Measurements from ENCODE around the gene EHD3.

The EHD3 gene

DNA sequence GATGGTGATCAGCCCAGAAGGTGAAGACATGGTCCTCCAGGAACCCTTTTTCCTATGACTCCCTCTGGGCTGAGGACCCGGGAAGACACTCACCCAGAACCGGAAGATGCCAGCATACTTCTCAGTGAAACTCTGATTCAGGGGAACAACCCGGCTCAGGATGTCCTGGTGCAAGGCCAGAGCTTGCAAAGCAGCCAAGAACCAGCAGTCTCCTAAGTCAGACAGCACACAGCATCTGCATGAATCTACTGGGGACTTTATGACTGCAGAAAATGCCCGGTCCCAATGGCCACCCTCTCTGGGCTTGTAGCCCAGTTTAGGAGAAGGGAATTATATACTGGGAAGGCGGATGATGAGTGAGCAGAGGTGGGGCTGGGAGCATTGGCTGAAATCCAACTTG is 31.9 kb upstream of the EHD3 start:
- TF ChIP-seq TARDBP (IDR thresholded peaks at IDR 0.05) (no peak), SP1 (IDR thresholded peaks at IDR 0.05) (no peak), FOXK2 (IDR thresholded peaks at IDR 0.05) (no peak), BHLHE40 (IDR thresholded peaks at IDR 0.05; ENCODE audit: borderline replicate concordance) (no peak), PKNOX1 (IDR thresholded peaks at IDR 0.05) (no peak), FOXM1 (IDR thresholded peaks at IDR 0.05; ENCODE audit: borderline replicate concordance) (no peak), NFRKB (IDR thresholded peaks at IDR 0.05) (no peak), ZNF384 (IDR thresholded peaks at IDR 0.05) (no peak)
- ChIA-PET CTCF (no interaction called here), POLR2A (no interaction called here)
- DNase-seq (ENCODE audit: extremely low spot score): no peak

DNA sequence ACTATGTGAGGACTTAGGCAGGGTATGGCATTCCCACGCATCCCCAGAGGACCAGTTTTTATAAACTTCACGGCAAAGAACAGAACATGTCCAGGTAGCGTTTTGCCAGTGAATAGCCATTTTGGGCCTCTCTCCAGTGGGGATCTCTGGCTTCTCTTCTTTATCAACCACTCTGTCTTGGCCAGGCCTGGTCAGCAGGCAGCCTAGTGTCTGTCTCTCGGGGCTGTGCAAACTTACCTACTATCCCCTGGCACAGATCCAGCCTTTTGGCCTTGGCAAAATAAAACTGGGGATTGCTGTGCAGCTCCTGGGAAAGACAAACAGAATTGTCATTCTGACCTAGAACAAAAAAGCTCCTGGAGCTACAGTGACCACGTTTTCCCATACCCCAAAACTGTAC is 31.1 kb upstream of the EHD3 start:
- ChIA-PET POLR2A (no interaction called here), CTCF (no interaction called here)
- TF ChIP-seq PKNOX1 (IDR thresholded peaks at IDR 0.05) (no peak), ZNF384 (IDR thresholded peaks at IDR 0.05) (no peak), FOXK2 (IDR thresholded peaks at IDR 0.05) (no peak), SP1 (IDR thresholded peaks at IDR 0.05) (no peak), ARNT (IDR thresholded peaks at IDR 0.05) (no peak), BHLHE40 (IDR thresholded peaks at IDR 0.05; ENCODE audit: borderline replicate concordance) (no peak), L3MBTL2 (conservative IDR thresholded peaks at IDR 0.05) (no peak), NFRKB (IDR thresholded peaks at IDR 0.05) (no peak), FOXA1 (IDR thresholded peaks at IDR 0.05) (no peak), FOXM1 (IDR thresholded peaks at IDR 0.05; ENCODE audit: borderline replicate concordance) (no peak), HDGF (IDR thresholded peaks at IDR 0.05; ENCODE audit: borderline replicate concordance) (no peak), ELF4 (IDR thresholded peaks at IDR 0.05) (no peak), TARDBP (IDR thresholded peaks at IDR 0.05) (no peak), CTBP1 (IDR thresholded peaks at IDR 0.05; ENCODE audit: borderline replicate concordance) (no peak), LEF1 (IDR thresholded peaks at IDR 0.05; ENCODE audit: borderline replicate concordance) (no peak), SUZ12 (IDR thresholded peaks at IDR 0.05) (no peak)
- DNase-seq (ENCODE audit: extremely low spot score): no peak

DNA sequence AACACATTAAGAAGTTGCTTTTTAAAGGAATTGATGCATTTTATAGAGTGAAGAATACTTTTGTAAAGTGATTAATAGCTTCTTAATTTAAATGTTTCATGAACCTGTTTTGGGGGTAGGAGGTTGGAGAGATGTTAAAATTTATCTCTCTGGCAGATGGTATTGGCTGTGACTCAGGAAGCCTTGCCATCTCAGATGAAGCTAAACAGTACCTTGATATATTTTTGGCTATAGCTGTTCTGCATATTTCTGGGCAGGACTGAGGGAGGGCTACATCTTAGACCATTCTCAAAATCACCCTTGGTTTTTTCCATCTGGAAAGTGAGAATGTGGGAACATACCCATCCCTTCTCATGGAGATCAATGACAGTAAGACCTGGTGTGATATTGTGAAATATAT is 30.0 kb upstream of the EHD3 start:
- ChIA-PET POLR2A (no interaction called here), CTCF (no interaction called here)
- TF ChIP-seq FOXK2 (IDR thresholded peaks at IDR 0.05): no peak
- no peak for TF ChIP-seq FOXA1 (IDR thresholded peaks at IDR 0.05)
- no peak for TF ChIP-seq TARDBP (IDR thresholded peaks at IDR 0.05)
- TF ChIP-seq LEF1 (IDR thresholded peaks at IDR 0.05; ENCODE audit: borderline replicate concordance): no peak
- TF ChIP-seq BHLHE40 (IDR thresholded peaks at IDR 0.05; ENCODE audit: borderline replicate concordance): no peak
- no peak for TF ChIP-seq PKNOX1 (IDR thresholded peaks at IDR 0.05)
- no peak for TF ChIP-seq ARNT (IDR thresholded peaks at IDR 0.05)
- no peak for TF ChIP-seq ZNF384 (IDR thresholded peaks at IDR 0.05)
- TF ChIP-seq NFRKB (IDR thresholded peaks at IDR 0.05): no peak
- no peak for TF ChIP-seq SP1 (IDR thresholded peaks at IDR 0.05)
- TF ChIP-seq SUZ12 (IDR thresholded peaks at IDR 0.05): no peak
- DNase-seq (ENCODE audit: extremely low spot score): no peak

- no peak for DNase-seq (ENCODE audit: extremely low spot score)
- no peak for TF ChIP-seq ARNT (IDR thresholded peaks at IDR 0.05)
- no peak for TF ChIP-seq L3MBTL2 (conservative IDR thresholded peaks at IDR 0.05)
- no peak for TF ChIP-seq LEF1 (IDR thresholded peaks at IDR 0.05; ENCODE audit: borderline replicate concordance)
- TF ChIP-seq HDGF (IDR thresholded peaks at IDR 0.05; ENCODE audit: borderline replicate concordance): no peak
- no peak for TF ChIP-seq PKNOX1 (IDR thresholded peaks at IDR 0.05)
- no peak for TF ChIP-seq FOXA1 (IDR thresholded peaks at IDR 0.05)
- TF ChIP-seq BHLHE40 (IDR thresholded peaks at IDR 0.05; ENCODE audit: borderline replicate concordance): no peak
- no peak for TF ChIP-seq TARDBP (IDR thresholded peaks at IDR 0.05)
- TF ChIP-seq NFRKB (IDR thresholded peaks at IDR 0.05): no peak
- no peak for TF ChIP-seq FOXM1 (IDR thresholded peaks at IDR 0.05; ENCODE audit: borderline replicate concordance)
- TF ChIP-seq FOXK2 (IDR thresholded peaks at IDR 0.05): no peak
- TF ChIP-seq ZNF384 (IDR thresholded peaks at IDR 0.05): no peak
- CTCF ChIA-PET: no interaction called here
- POLR2A ChIA-PET: no interaction called here
Measured at GRCh38 chr2:31204783-31205182, 29.2 kb upstream of the EHD3 start.

- TF ChIP-seq CTBP1 (IDR thresholded peaks at IDR 0.05; ENCODE audit: borderline replicate concordance) (no peak), SP1 (IDR thresholded peaks at IDR 0.05) (no peak), LEF1 (IDR thresholded peaks at IDR 0.05; ENCODE audit: borderline replicate concordance) (no peak), HDGF (IDR thresholded peaks at IDR 0.05; ENCODE audit: borderline replicate concordance) (no peak)
- POLR2A ChIA-PET: no interaction called here
- CTCF ChIA-PET: no interaction called here
- no peak for DNase-seq (ENCODE audit: extremely low spot score)
Measured at GRCh38 chr2:31205186-31205585, 28.8 kb upstream of the EHD3 start.

DNA sequence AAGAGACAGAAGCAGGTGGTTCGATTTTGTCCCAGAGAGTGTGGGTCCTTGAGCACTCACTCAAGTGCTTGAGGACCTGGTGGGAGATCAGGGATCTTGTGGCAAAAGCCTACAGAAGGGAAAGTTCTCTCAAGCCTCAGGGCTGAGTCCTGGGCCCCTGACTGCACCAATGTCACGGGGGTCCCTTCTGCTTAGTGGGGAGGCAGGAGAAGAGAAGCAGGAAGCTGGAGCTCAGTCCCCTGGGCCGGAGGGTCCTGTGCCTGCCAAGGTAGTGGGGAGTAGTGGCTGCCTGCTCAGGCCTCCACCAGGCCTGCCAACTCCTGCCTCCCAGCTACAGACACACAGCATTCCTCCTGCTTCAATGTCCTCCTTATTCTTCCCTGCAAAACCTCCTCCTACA is 28.3 kb upstream of the EHD3 start:
- no peak for DNase-seq (ENCODE audit: extremely low spot score)
- TF ChIP-seq LEF1 (IDR thresholded peaks at IDR 0.05; ENCODE audit: borderline replicate concordance): no peak
- TF ChIP-seq TARDBP (IDR thresholded peaks at IDR 0.05): no peak
- TF ChIP-seq NFRKB (IDR thresholded peaks at IDR 0.05): no peak
- TF ChIP-seq ELF4 (IDR thresholded peaks at IDR 0.05): no peak
- TF ChIP-seq HDGF (IDR thresholded peaks at IDR 0.05; ENCODE audit: borderline replicate concordance): no peak
- TF ChIP-seq PKNOX1 (IDR thresholded peaks at IDR 0.05): no peak
- TF ChIP-seq ZNF384 (IDR thresholded peaks at IDR 0.05): no peak
- TF ChIP-seq FOXA1 (IDR thresholded peaks at IDR 0.05): no peak
- TF ChIP-seq FOXK2 (IDR thresholded peaks at IDR 0.05): no peak
- TF ChIP-seq L3MBTL2 (conservative IDR thresholded peaks at IDR 0.05): no peak
- no peak for TF ChIP-seq ARNT (IDR thresholded peaks at IDR 0.05)
- TF ChIP-seq FOXM1 (IDR thresholded peaks at IDR 0.05; ENCODE audit: borderline replicate concordance): no peak
- no peak for TF ChIP-seq BHLHE40 (IDR thresholded peaks at IDR 0.05; ENCODE audit: borderline replicate concordance)
- TF ChIP-seq CTBP1 (IDR thresholded peaks at IDR 0.05; ENCODE audit: borderline replicate concordance): no peak
- TF ChIP-seq SP1 (IDR thresholded peaks at IDR 0.05): no peak
- no peak for TF ChIP-seq SUZ12 (IDR thresholded peaks at IDR 0.05)
- ChIA-PET POLR2A (no interaction called here), CTCF (no interaction called here)

All from HEK293T (cell line).